Stimulated activated CD4-positive, alpha-beta T cell treated with anti-CD3 and anti-CD28 coated beads, Interleukin-4, amount 100 ng/mL, for 1 hour (primary cell): Measurements from ENCODE around the gene OR8A1.

Source experiments
- DNase-seq: peaks from one replicate; pipeline ENCODE4 v3.0.0-alpha.2; 2020

OR8A1 gene

DNA sequence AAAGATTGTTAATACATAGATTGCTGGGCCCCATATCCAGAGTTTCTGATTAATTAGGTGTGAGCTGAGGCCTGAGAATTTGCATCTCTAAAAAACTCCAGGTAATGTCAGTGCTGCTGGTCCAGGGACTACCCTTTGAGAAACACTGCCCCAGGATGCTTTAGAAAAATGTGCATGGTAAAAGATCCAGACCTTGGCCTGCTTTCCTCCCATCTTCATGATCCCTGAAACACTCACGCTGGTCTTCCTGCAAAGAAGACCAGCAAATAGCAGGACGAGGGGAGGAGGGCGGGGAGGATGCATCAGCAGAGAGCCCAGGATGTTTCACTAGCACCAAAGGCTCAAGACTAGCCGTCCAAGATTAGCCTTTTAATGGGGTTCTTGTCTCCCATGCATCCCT, at the start of gene OR8A1:
Gene OR8A1 (plus strand): TSS at position 301 of the 400 bp plus-strand sequence. CDS start 123 bp downstream, outside the sequence.
- DNase-seq: no peak

DNA sequence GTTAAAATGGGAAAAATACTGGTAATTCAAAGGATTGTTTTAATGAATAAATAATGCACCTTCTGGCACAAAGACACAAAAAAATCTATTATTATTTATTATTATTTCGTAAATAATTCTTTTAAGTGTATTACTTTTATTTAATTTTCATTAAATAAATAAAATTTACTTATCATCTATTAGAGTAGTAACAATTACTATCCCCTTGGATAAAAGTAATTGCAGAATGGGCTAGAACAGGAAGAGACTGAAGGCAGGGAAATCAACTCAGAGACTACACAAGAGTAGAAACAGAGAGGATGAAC, 49.3 kb upstream of the OR8A1 start:
- no peak for DNase-seq

DNA sequence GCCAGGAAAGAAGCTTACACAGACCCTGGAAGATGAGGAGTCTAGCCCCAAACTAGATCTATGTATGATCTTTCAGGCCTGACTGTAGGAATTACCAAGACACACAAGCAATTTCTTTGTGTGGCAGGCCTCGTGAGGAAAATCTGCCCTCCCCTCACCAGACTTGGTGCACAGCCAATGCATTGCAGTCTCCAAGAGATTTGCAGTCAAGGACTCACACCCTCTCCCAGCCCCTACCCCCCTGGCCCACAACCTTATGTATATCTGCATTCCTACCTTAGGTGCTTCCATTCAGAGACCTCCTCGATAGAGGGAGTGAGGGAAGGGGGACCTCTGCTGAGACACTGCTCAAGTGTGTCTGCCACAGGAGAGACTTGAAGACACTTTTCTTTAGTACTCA, 36.2 kb upstream of the OR8A1 start:
- DNase-seq: no peak

DNA sequence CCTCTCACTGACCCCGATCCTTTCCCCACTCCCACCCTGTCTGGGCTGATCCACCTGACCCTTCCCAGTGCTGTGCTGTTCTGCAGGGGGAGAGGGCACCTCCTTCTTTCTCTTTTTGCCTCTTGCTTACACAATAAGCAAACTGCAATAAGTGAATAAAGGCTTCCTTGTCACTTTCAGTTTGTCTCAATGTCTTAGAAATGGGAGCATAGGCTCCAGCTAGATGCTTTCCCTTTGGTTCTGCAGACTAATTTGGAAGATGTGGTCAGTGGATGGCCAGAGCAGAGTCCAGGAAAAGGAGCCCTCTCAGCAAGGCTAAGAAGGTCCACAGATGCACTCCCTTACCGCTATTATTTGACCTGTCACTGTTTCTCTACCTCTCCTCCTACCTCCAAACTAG, 35.7 kb upstream of the OR8A1 start:
- no peak for DNase-seq

DNA sequence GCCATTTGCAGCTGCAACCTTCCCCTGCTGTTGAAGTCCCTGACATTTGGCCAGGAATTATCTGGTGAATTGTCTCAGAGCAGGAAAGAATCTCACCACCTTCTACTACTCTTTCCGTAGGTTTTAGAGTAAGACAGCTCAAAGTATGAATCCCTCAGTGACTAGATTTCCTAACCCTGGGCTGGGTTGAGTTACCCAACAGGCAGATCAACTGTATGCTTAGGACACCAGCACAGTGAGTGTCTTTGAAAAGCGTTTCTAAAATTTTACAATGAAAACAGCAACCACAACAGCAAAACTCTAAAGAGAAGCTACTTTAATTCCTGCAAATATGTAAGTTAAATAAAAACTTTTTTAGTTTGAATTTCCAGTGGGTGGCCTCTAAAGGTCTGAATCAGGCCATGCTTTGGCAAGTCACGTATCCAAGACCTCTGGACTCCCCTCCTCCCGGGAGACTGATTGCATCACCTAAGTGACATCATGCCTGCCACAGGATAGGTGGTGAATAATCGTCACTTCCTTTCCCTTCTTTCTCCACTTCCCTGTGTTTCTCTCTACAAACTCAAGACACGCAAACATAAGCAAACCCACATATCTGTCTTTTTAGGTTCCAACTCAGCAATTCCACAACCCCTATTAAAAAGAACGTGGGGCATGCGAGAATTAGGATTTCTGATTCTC, 34.1 kb upstream of the OR8A1 start:
- no peak for DNase-seq

DNA sequence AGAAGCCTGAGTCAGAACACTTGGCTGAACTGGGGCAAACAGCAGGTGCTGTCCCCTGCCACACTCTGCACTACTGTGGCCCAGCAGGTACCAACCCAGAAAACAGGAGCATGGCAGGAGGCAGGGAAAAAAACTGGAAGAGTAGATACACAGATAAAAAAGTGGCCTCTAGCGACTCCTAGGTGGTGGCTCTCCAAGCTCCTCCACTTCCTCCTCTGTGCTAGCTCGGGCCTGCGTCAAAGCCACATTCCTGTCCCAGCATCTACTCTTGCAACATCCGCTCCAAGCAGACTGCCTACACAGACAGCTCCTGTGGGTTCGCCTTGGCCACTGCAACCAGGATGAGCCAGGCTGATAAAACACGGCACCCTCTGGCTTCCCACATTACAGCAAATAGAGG, 33.3 kb upstream of the OR8A1 start:
- no peak for DNase-seq

DNA sequence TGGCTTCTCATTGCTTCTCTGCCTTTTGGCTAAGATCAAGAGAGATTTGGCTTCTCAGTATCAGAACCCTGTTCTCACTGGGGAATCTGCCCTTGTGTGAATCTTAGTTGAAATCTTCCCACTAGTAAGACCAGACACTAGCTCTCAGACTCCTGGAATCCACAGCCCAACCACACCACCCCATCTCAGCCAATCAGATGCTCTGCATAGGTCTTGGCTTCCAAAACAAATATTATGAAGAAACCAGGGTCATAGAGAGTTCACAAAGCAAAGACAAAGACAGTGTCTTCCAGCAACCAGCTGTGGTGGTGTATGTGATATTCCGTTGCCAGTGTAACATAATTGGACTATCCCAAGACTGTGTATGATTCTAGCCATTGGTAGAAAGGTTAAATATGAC, 31.8 kb upstream of the OR8A1 start:
- DNase-seq: no peak

DNA sequence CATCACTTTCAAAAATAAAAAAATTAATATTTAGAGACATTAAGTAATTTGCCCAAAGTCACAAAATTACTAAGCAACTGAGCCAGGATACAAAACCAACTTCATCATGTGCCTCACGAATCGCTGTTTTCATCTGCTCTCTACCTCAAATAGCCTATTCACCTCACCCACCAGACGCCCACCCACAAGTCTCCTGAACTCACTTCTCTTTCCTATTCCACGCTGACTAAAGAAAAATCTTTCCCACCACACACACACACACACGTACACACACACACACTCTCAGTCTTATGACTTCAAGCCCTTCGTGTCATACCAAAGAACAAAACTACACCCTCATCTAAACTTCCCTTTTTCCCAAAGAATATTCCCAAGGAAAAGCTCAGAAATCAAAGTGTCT, 28.6 kb upstream of the OR8A1 start:
- no peak for DNase-seq

DNA sequence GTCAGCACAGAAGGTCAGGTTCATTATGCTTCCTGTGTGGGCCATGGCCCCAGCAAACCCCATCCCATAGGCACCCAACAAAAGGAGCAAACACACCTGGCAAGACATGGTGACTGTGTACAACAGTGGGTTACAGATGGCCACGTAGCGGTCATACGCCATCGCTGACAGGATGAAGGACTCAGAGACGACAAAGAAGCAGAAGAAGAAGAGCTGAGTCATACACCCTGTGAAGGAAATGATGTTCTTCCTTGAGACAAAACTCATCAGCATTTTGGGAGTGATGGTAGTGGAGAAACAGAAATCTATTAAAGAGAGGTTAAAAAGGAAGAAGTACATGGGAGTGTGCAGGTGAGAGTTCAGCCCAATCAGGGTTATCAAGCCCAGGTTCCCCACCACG, 26.7 kb upstream of the OR8A1 start:
- no peak for DNase-seq

DNA sequence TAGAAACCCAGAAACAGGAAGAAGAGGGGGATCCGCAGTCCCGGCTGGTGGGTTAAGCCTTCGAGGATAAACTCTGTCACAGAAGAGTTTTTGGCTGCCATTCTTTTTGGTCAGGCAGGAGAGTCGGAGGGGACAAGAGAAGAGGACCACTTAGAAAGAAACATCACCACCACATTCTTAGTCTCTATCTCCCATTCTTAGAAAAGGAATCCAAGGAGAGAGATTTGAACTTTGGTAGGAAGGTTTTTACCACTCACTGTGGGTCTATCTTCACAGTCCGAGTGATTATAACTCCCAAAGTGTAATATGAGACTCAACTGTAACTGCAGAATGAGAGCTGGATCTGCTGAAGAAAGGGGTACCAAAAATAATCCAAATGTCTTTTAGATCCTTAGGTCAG, 26.2 kb upstream of the OR8A1 start, which contains the start of gene OR8B12:
Gene OR8B12 (minus strand): TSS at position 101 of the 400 bp plus-strand sequence. CDS start 0 bp downstream, at position 101.
- DNase-seq: no peak

DNA sequence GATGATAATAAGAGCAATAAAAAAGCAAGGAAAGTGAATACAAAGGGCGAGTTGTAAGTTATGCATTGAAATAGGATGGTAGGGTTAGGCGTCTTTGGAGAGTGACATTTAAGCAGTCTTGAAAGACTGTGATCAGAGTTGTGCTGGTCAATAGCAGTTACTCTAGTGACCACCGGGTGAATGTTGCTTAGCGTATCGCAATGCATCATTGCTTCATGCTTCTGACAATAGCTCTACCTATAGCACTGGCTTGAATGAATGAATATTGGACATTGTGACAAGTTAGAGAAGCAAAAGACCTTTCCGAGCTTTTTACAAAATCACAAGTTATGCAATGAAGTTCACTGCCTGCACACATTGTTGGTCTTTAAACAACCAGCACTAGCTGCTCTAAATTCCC, 18.6 kb upstream of the OR8A1 start:
- no peak for DNase-seq

DNA sequence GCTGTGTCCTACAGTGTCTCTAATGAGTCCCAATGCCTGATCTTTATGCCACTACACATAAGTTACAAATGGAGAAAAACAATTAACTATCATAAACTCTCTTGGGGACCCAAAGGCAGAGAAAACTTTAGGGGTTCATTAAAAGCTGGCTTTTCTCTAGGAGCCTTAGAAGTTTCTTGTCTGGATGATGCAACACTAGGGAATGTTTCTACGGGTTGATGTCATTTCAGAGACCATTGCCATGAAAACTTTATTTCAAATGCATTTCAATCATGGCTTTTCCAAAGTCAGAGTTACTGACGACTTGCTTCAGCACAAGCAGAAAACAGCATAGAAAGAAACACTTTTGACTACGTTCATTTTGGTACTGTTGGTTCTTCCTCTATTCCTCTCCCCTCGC, 17.8 kb upstream of the OR8A1 start:
- DNase-seq: no peak

DNA sequence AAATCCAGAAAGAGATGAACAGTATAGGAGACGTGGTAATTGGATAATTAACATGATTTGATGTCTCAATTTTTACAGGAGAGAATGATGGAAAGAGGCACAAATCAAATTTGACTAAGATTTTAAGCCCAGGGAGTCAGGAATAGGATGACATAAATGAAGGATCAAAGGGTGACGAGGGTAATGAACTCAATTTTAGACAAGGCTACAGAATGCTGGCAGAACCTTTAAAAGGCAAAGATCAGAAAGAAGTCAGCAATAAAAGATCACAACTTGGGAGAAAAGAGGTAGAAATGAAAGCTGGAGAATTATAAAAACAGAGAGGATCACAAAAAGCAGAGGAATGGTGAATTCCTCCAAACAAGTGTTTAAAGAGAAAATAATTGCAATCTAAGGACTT, 13.0 kb upstream of the OR8A1 start:
- DNase-seq: no peak

DNA sequence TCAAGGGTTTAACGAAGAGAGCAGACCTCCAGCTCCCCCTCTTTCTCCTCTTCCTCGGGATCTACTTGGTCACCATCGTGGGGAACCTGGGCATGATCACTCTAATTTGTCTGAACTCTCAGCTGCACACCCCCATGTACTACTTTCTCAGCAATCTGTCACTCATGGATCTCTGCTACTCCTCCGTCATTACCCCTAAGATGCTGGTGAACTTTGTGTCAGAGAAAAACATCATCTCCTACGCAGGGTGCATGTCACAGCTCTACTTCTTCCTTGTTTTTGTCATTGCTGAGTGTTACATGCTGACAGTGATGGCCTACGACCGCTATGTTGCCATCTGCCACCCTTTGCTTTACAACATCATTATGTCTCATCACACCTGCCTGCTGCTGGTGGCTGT, 363 bp downstream of the OR8A1 start:
- DNase-seq: no peak

DNA sequence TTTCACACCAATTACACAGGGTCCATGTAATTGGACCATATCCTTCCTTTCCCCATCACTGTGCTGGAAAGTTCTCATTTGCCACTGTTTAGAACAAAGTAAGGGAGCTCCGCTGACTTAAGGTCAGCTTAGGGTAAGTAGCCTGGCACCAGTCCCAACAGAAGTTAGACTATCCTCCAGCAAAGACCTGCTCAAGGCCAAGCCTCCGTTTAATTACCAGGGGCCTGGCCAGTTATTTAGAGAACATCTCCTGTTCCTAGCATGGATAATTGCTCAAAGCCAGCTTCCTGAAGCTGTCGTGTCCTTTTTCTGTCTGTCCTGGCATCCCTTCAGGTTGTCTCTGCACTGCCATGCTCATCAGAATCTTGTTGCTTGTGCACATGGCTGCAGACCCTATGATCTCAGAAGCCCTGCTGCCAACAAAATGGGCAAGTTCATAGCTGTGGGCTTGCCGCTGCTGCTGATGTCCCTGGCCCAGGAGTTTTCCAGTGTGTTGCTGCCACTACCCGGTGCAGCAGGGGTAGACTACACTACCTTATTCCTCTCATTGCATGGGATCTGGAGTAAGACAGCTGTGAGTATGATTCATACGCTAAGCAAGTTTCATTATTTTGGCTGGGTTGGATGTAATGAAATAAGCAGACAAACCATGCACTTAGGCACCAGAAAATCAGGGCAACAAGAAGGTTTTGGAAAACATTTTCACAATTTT, 8.1 kb downstream of the OR8A1 start:
- no peak for DNase-seq

DNA sequence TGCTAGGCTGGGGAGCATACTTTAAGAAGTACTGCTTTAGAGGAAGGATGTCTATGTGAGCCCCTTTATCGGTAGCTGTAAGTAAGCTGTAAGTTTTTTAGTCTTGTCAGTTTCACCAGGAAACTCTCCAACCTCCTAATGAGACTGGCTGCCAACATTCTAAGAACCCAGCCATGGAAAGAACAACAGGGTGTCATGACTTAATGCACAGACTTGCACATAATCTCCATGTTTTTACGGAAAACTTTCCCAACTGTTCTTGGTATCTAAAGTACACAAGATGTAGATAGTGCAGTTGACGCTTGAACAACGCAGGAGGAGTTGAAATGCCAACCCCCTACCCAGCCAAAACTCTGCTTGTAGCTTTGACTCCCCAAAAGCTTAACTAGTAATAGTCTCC, 9.0 kb downstream of the OR8A1 start:
- DNase-seq: no peak

DNA sequence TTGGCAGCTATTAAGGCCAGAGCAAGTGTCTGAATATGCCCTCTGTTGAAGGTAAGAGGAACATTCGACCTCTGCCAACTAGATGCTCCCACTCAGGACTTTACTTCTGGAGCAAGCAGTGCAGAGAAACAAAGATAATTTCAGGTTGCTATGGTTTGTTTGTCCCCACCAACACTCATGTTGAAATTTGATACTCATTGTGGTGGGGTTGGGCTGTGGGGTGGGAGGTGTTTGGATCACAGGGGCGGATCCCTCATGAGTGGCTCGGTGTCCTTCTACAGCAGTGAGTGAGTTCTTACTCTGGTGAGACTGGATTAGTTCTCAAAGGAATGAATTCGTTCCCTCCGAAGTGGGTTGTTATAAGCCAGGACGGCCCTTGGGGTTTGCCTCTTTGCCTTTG, 12.0 kb downstream of the OR8A1 start:
- no peak for DNase-seq

DNA sequence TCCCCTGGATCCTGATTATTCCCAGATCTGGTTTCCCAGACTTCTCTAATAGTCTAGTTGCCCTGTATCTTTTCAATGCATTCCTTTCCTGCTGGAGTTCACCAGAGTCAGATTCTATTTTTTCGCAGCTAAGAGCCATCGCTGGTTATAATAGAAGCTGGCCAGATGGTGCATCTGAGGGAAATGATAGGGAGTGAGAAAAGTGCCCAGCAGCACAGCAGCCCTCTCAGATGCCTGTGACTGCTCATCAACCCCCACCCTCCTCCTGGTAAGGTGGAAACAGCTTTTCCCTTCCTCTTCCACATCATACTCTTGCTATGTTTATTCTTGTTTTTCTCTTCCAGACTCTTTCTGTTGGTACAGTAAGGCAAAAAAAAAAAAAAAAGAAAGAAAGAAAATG, 12.8 kb downstream of the OR8A1 start:
- DNase-seq: no peak

DNA sequence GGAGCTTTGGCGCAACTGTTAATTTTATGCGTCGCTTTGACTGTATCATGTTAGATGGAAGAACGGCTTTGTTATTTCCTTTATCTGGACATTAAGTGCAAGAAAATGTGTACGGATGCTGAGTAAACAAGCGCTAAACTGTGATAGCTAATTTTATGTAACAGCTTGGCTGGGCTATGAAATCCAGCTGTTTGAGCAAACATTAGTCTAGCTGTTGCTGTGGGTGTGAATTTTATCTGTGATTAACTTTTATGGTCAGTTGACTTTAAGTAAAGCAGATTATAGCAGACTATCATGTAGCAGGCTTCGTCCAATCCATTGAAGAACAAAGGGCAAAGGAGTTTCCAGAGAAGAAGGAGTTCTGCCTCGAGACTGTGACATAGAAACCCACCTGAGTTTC, 14.0 kb downstream of the OR8A1 start:
- no peak for DNase-seq

DNA sequence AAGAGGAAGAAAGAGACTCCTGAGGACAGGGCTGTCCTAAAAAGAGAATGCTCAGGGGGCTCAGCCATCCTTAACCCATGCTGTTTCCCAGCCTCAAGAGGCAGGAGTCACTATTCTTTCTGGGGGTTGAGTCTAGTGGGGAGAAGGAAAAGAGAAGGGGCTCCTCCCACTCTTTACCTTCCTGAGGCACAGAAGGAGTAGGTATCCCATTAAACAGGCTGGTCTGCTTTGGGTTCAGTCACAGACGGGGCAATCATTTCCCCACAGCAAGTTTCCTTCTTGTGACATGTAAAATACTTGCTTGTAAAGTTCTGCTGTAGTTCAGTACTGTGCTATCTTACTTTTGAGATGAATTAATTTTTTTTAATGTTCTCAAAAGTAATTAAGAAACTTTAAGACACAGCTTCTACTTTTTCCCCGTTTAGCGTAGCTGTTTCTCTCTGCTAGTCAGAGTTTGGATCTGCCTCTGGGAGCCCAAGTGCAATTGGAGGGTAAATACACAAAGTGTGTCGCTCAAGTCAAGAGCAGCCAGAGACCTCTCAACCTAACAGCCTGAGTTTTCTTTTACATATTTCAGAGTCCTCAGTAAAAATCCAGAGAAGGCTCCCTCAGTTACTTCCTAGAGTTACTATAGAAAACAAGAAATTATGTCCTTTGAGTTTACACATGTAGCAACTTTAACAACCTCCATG, 15.0 kb downstream of the OR8A1 start:
- no peak for DNase-seq

DNA sequence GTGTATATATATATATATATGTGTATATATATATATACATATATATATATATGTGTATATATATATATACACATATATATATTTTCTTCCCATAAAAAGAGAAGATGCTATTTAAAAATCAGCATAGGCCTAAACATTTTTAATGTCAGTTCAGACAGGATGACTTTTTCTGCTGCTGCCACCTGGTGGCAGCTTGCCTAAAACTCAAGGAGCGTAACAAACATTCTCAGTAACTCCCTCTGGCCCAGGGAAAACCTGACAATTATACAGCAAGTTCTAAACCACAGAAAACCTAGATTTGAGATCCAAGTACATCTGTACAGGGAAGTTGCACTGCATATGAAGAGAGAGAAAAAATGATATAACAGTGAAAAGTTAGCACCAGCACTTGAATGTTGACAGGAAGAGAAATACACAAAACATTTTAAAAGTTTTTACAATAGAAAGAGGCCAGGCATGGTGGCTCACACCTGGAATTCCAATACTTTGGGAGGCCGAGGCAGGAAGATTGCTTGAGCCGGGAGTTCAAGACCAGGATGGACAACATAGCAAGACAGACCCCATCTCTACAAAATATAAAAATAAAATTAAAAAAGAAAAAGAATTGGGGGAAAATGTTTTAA, 16.6 kb downstream of the OR8A1 start:
- DNase-seq: peak; percentile 49

DNA sequence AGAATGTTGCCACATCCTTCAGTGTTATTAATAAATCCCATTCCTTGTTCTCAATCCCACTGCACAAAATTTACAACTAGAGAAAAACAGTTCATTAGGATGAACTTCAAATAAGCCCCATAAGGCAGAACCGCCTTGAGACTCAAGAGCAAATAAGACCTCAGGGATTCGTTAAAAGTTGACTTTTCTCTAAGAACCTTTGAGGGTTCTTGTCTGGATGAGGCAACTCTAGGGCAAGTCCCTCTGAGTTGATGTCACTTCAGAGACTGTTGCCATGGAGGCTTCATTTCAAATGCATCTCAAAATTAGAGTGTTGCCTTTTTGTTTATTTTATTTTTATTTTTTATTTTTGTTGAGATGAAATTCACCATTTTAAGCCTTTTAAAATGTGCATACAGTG, 21.6 kb downstream of the OR8A1 start:
- DNase-seq: no peak

DNA sequence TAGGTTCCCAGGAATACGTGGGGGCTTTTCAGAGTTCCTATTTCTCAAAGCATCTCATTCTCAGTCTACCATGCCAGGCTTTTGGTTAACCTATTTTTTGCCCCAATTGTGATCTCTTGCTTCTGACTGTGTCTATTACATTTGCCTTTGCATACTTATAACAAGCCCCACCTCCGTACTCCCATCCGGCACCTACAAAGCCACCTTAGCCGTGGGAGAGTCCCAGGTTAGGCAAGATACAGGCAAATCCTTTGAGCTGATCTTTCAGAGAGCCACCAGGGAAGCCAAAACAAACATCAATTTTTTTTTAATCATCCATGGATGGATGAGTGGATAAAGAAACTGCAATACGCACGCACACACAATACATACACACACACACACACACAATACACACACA, 22.8 kb downstream of the OR8A1 start:
- DNase-seq: no peak

DNA sequence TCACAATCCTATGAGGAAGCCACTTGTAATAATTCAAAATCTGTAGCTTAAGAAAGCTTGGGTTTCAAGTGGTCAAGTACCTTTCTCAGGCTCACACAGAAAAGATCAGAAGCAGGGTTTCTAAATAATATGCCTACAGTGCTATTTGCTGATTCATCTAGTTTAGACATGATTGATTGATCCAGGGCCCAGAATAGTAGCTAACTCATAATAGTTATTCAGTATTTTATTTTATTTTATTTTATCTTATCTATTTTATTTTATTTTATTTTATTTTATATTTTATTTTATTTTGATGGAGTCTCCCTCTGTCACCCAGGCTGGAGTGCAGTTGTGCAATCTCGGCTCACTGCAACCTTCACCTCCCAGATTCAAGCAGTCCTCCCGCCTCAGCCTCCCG, 25.5 kb downstream of the OR8A1 start:
- no peak for DNase-seq
